HG03521 (cell line): ENCODE data around the gene TRIM5.

Source experiments
- ATAC-seq: cut with Tn5 transposase; IDR thresholded peaks from one replicate; pipeline ENCODE4 v1.9.1; 2021; ENCODE audit warnings: mild to moderate bottlenecking, moderate library complexity; ENCODE audit not compliant: unreplicated experiment

The TRIM5 gene

GRCh38 chr11:5625281-5625680, 59.6 kb downstream of the TRIM5 start:
- no peak for ATAC-seq

DNA sequence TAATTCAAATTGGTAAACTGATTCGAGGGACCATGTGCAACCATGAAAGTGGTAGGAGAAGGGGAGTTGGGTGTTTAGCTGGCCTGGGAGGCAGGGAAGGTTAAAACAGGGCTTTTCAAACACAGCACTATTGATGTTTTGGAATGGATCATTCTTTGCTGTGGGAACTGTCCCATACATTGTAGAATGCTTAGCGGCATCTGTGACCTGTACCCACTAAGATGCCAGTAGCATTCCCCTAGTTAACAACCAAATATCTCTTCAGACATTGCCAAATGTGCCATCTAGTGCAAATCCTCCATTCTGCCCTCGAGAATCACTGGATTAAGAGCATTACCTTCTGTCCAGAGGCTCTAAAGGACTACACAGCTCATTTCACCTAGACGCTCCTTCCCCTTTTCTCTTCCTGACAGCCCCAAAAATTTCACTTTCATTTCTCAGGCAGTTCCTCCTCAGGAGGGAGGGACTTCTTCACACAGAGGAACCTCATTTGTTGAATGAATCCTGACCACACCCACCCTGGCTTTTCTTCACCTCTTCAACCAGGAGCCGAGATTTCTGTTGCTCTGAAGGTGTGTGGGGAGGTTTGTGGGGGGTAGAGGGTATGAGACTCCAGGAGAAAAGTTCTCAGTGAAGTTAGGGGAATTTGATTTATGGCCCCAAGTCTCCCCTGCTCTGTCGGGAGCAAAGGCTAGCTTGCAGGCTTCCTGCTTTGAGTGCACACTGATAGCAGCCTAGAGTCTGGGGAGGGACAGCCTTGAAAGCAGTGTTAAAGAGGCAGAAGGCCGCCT, 60.2 kb downstream of the TRIM5 start, which contains the start of gene TRIM34:
Gene TRIM34 (plus strand): TSS at position 513 of the 791 bp plus-strand sequence. CDS start 7,331 bp downstream, outside the sequence.
- ATAC-seq, result peak; percentile 98

GRCh38 chr11:5622802-5623201, 62.1 kb downstream of the TRIM5 start:
- ATAC-seq, result no peak

- no peak for ATAC-seq
Measured at GRCh38 chr11:5621580-5621979, 63.3 kb downstream of the TRIM5 start.

- ATAC-seq, result no peak
Measured at GRCh38 chr11:5620651-5621521, 64.0 kb downstream of the TRIM5 start.

- no peak for ATAC-seq
Measured at GRCh38 chr11:5618807-5619206, 66.1 kb downstream of the TRIM5 start.
